ENCODE data around the gene TBC1D5. TPM values are rescaled to one million over a fixed set of nuclear protein-coding genes. Genes with fewer than 3 reads are reported as not detected.
A peak's percentile ranks its signal among the peaks of the same experiment; 100 is the strongest.
"Not testable (repeated sequence)": the region's sequence is repeated elsewhere in the genome, so short reads cannot be mapped to it uniquely, and the experiment has no call there.

TBC1D5 gene
- polyA plus RNA-seq (ENCODE audit: insufficient read length) = 31.3 TPM

DNA sequence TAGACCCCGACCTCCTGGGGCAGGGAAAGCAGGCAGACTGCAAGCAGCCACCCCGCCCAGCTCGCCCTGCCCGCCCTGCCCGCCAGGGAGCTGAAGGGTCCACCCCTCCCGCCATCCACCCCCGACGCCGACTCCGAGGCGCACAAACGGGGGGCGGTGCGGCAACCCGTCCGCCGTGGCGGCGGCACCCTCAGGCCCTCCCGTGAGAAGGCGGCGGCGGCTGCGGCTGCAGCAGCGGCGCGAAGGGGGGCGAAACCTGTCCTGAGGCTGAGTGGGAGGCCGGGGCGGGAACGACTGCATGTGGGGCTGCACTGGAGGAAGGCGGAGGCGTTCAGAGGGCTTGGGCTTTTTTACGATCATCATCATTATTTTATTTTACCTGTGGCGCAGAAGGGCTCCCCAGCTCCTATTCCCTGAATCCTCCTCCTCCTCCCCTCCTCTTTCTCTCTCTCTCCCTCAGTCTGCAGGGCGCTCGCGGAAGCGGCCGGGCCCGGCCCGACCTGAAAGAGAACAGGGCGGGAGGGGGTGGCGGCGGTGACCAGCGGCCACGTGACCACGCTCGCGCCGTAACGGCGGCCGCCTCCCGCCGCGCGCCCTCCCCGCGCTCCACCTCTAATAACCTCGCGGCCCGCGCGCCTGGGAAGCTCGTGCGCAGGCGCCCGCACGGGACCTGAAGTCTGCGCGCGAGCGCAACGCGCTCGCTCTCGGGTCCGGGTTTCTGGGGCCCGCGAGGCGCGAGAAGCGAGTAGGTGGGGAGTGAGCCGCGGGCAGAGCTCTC, at the start of gene TBC1D5:
TBC1D5 (minus strand) TSS at position 530 of the 778 bp plus-strand sequence. CDS start 234,061 bp downstream, outside the sequence.
- DNase-seq = peak; percentile 99

GRCh38 chr3:17783426-17783825, 41.0 kb upstream of the TBC1D5 start:
- DNase-seq = no peak

- DNase-seq = no peak
Observed at GRCh38 chr3:17782751-17783150, 40.3 kb upstream of the TBC1D5 start.

DNA sequence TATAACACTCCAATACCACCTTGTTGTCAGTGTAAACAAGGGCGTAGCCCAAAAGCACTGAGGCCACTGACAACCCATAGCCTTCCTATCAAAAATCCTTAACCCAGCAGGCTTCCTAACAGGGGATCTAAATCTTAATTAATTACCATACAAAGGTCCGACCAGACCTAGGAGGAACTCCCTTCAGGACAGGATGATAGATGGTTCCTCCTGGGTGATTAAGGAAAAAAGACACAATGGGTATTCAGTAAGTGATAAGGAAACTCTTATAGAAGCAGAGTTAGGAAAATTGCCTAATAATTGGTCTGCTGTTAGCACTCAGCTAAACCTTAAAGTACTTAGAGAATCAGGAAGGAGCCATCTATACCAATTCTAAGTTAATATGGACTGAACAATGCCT, 37.9 kb upstream of the TBC1D5 start:
- not testable (repeated sequence) for DNase-seq

DNA sequence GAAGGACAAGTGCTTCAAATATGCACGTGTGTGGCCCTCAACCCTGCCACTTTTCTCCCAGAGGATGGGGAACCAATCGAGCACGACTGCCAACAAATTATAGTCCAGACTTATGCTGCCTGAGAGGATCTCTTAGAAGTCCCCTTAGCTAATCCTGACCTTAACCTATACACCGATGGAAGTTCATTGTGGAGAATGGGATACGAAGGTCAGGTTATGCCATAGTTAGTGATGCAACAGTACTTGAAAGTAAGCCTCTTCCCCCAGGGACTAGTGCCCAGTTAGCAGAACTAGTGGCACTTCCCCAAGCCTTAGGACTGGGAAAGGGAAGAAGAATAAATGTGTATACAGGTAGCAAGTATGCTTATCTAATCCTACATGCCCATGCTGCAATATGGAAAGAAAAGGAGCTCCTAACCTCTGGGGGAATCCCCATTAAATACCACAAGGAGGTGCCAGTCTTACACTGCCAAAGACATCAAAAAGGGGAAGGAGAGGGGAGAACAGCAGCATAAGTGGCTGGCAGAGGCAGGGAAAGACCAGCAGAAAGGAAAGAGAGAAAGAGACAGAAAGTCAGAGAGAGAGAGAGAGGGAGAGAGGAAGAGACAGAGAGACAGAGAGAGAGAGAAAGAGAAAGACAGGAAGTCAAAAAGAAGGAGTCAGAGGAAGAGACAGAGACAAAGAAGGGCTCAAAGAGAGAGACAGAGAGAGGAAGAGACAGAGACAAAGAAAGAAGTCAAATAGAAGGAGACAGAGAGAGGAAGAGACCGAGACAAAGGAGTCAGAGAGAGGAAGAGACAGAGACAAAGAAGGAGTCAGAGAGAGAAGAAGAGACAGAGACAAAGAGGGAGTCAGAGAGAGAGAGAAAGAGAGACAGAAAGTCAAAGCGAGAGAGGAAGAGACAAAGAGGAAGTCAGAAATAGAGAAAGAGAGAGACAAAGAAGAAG, 37.1 kb upstream of the TBC1D5 start:
- DNase-seq = not testable (repeated sequence)

DNA sequence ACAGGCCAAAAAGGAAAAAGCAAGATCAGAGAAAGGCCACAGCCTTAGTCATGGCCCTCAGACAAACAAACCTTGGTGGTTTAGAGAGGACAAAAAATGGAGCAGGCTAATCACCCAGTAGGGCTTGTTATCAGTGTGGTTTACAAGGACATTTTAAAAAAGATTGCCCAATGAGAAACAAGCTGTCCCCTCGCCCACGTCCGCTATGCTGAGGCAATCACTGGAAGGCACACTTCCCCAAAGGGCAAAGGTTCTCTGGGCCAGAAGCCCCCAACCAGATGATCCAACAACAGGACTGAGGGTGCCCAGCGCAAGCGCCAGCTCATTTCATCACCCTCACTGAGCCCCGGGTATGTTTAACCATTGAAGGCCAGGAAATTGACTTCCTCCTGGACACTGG, 34.9 kb upstream of the TBC1D5 start:
- not testable (repeated sequence) for DNase-seq

- DNase-seq = no peak
Observed at GRCh38 chr3:17775073-17775472, 32.6 kb upstream of the TBC1D5 start.

DNA sequence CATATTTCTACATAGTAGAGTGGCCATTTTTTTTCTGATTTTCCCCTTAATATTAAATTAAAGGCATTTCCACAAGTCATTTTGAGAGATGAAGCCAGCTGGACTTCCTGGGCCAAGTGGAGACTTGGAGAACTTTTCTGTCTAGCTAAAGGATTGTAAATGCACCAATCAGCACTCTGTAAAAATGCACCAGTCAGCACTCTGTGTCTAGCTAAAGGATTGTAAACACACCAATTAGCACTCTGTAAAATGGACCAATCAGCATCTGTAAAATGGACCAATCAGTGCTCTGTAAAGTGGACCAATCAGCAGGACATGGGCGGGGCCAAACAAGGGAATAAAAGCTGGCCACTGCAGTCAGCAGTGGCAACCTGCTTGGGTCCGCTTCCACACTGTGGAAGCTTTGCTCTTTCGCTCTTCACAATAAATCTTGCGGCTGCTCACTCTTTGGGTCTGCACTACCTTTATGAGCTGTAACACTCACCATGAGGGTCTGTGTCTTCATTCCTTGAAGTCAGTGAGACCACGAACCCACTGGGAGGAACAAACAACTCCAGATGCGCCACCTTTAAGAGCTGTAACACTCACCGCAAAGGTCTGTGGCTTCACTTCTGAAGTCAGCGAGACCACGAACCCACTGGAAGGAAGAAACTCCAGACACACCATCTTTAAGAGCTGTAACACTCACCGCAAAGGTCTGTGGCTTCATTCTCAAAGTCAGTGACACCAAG, 31.9 kb upstream of the TBC1D5 start:
- DNase-seq = not testable (repeated sequence)

GRCh38 chr3:17772556-17772955, 30.1 kb upstream of the TBC1D5 start:
- DNase-seq = no peak

DNA sequence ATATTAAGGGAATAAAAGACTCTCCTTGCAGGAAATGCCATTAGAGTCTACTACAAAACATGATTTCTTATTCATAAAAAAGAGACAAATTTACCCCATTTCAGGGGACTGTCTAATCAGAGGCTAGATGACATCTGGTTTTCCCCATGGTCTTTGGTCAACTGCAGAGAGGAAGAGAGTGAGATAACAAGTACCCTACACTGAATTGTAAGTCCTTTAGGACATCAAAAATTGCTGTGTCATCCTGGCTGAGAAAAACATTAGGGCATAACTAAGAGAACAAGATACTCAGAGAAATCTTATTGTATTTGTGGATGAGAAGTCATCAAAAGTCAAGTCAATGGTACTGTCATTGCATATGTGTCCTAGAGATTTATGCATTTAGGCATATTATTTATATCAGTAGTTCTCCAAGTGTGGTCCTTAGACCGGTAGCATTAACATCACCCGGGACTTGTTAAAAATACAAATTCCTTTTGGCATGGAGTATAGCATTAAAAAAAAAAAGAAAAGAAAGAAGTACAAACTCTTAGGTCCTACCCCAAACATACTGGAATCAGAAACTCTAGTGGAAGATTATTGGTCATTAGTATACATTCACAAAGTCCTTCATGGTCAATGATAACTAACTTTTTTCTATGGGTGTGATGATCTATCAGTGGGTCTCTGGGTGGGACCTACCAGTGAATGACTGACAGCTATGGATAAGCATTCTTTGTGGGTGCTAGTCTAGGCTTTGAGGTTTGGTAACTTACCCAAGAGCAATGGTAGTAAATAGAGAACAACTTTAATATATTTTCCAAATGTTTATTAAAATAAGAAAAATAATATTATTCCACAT, 29.0 kb upstream of the TBC1D5 start:
- no peak for DNase-seq

- no peak for DNase-seq
Observed at GRCh38 chr3:17770682-17771081, 28.3 kb upstream of the TBC1D5 start.

DNA sequence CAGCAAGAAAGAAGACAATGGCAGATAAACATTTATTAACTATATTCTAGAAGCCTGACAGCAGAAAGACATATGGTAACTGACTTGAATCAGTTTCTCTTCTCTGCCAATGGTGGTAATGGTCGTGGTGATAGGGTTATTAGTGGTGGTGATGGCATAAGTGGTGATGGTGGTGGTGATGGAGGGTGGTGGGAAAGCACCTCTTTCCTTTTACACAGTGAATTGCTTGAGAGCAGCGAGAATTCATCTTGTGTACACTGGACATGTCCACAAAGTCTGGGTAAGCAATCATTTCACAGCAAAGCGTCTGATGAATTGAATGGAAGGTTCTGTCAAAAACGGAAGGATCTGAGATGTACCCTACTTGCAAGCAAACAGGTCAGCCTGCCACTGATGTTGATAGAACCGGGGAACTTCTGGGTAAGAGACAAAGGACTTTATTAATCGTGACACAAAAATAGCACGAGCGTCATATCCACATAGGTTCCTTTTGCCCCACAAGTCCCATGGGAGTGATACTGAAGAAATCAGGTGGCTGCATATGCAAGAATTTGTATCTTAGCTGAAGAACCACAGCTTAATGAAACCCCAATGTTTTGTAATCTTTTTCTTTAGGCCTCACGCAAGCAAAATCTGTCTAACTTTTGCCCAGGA, 23.5 kb upstream of the TBC1D5 start:
- no peak for DNase-seq

GRCh38 chr3:17761563-17761962, 19.1 kb upstream of the TBC1D5 start:
- no peak for DNase-seq

GRCh38 chr3:17759901-17760300, 17.5 kb upstream of the TBC1D5 start:
- no peak for DNase-seq

- DNase-seq = no peak
Observed at GRCh38 chr3:17755836-17756235, 13.4 kb upstream of the TBC1D5 start.

GRCh38 chr3:17753632-17753992, 11.2 kb upstream of the TBC1D5 start:
- DNase-seq = no peak

- DNase-seq = no peak
Observed at GRCh38 chr3:17752876-17753631, 10.6 kb upstream of the TBC1D5 start.

- DNase-seq = no peak
Observed at GRCh38 chr3:17752436-17752835, 10.0 kb upstream of the TBC1D5 start.

DNA sequence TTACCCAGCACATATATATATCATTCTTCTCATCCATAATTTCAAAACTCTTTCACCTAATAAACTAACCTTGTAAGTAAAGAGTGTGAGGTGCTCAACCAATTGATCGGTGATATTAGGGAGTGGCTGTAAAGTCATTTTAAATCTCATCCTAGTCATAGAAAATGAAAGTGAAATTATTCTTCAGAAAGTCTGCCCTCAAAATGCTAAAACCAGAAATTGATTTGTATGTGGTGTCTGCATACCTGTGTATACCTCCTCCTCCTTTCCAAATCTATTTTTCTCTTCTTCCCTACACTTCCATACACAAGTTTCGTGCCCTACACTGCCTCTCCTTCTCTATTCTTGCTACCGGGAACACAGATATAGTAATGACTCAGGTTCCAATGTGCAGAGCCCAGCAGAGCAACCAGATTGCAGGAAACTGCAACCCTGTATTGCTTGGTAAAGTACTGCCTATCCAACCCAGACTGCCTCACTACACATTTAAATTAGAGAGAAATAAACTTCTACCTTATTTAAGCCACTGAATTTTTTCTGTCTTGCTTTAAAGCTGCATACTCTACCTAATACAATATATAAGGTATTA, 7.4 kb upstream of the TBC1D5 start:
- no peak for DNase-seq

GRCh38 chr3:17749281-17749680, 6.8 kb upstream of the TBC1D5 start:
- DNase-seq = no peak
